Right lobe of liver (tissue), 6 donors: ENCODE measurements around the gene LDLR. TPM values are rescaled to one million over a fixed set of nuclear protein-coding genes. Genes with fewer than 3 reads are reported as not detected.

Source experiments
- ATAC-seq, 4 donors: fragments of 200-7000 bp; cut with Tn5 transposase; one replicate each; pipeline ENCODE4 v1.9.1; 2020; ENCODE audit warnings: mild to moderate bottlenecking in 4 of 4, moderate library complexity in 4 of 4
- DNase-seq, 3 donors: peaks; one replicate each; pipeline ENCODE4 v3.0.0-alpha.2; 2020
- H3K27ac ChIP-seq, 3 donors: fragments of 200-600 bp; one replicate each; pipeline ENCODE4 v1.8.0; 2022
- H3K27me3 ChIP-seq, 2 donors: fragments of 200-600 bp; one replicate each; pipeline ENCODE4 v1.8.0; 2022
- H3K36me3 ChIP-seq, 4 donors: fragments of 200-600 bp; sonication (generic) in 1 of 4; one replicate each; pipeline versions ENCODE4 v1.5.1 to v1.8.0; 2017 to 2022; ENCODE audit warnings: control low read depth in 1 of 4
- H3K4me1 ChIP-seq, 4 donors: fragments of 200-600 bp; sonication (generic) in 1 of 4; one replicate each; pipeline versions ENCODE4 v1.5.1 to v1.8.0; 2017 to 2022; ENCODE audit warnings: control low read depth in 1 of 4
- H3K4me3 ChIP-seq, 3 donors: fragments of 200-600 bp; one replicate each; pipeline ENCODE4 v1.8.0; 2022
- H3K9me3 ChIP-seq, 4 donors: fragments of 200-600 bp; sonication (generic) in 1 of 4; one replicate each; pipeline versions ENCODE4 v1.5.1 to v1.8.0; 2017 to 2022; ENCODE audit warnings: control low read depth in 1 of 4
- POLR2A ChIP-seq: fragments of 450-650 bp; IDR thresholded peaks from one replicate; pipeline ENCODE4 v1.6.1; 2017; ENCODE audit warnings: antibody characterized with exemption, mild to moderate bottlenecking
- WGBS: methylation state at CpG from one replicate; pipeline ENCODE4 v1.1.6; 2018; ENCODE audit warnings: low coverage, low lambda C conversion rate; ENCODE audit not compliant: insufficient coverage; ENCODE audit errors: missing lambda C conversion rate; 5-methylcytosine and 5-hydroxymethylcytosine counted together
- intact Hi-C, 2 donors: fragments of 100-400 bp; cut with DNase I; formaldehyde crosslinking; loops; one replicate each; pipeline versions ENCODE4 v1.11.2 to v1.14.1; 2022
- total RNA-seq, 6 experiments: library from RNA; depleted of rRNA in 2 of 6; stranded (reverse); fragments of >200 nt in 2 of 6; fragmentation: NEBNext Ultra II Directional in 3 of 6; extraction: Animal tissue kit (Norgen Biotek cat#: 25700) in 3 of 6; gene quantifications; one replicate each; pipeline versions ENCODE4 v1.1.0 to v1.2.4, GENCODE V29; 2016 to 2023
- TF ChIP-seq, protein P1 (sequence below), 4 donors: fragments of 200-600 bp in 3 of 4; fragments of 450-650 bp in 1 of 4; IDR thresholded peaks; one replicate each; pipeline versions ENCODE4 v1.5.1 to v1.8.0; 2016 to 2022; ENCODE audit warnings: antibody characterized with exemption in 4 of 4, mild to moderate bottlenecking in 2 of 4
- donor health status: DM: no; HTN: yes; CAD: no.
- donor health status: DM: no; HTN: no; CAD: no.
- donor health status: DM: no; HTN: no; CAD: no.
- donor health status: DM: no; HTN: yes; CAD: no.
- donor health status: DM: no; HTN: yes; CAD: no.

LDLR gene
- total RNA-seq, 6 experiments from 2014 or later: 8.6 to 117 (median 26.8) TPM

DNA sequence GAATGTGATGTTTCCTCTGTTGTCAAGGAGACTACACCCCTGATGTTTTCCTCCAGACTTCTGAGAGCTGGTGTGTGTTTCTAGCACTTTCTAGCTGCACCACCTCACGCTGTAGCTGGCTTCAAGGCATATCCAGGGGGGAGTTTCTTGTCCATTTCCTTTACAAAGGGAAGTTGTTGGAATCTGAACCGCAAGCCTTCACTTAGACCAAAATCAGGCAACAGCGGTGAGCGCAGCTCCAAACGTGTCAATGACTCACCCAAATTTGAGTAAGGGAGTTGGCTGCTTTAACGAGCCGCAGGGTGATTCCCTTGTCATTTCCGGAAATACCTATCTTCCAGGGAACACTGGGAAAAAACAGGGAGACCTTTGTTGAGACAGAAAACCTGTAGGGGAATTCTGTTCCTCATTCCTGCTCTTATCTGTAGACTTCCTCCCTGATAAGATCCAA lies 2.5 kb downstream of the LDLR start:
- no peaks in the 10 kb centered on the region for H3K9me3 ChIP-seq
- peaks cover 0 to 73% (median 19%) of the 10 kb centered on the region in 4 donors for H3K4me1 ChIP-seq
- no peaks in the 10 kb centered on the region for H3K27me3 ChIP-seq
- peak overlapping the region; percentile 85 to 97 (median 90) for H3K4me3 ChIP-seq
- WGBS: under 1% methylated on average over 8 of the region's 8 CpGs
- peak; percentile 73 for TF ChIP-seq POLR2A
- TF ChIP-seq, protein P1, sequence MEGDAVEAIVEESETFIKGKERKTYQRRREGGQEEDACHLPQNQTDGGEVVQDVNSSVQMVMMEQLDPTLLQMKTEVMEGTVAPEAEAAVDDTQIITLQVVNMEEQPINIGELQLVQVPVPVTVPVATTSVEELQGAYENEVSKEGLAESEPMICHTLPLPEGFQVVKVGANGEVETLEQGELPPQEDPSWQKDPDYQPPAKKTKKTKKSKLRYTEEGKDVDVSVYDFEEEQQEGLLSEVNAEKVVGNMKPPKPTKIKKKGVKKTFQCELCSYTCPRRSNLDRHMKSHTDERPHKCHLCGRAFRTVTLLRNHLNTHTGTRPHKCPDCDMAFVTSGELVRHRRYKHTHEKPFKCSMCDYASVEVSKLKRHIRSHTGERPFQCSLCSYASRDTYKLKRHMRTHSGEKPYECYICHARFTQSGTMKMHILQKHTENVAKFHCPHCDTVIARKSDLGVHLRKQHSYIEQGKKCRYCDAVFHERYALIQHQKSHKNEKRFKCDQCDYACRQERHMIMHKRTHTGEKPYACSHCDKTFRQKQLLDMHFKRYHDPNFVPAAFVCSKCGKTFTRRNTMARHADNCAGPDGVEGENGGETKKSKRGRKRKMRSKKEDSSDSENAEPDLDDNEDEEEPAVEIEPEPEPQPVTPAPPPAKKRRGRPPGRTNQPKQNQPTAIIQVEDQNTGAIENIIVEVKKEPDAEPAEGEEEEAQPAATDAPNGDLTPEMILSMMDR (IDR thresholded peaks at IDR 0.05): no peak
- H3K27ac ChIP-seq: peak overlapping the region; percentile 97 to 99 (median 99)
- DNase-seq (peak in 1 of 3 donors; percentile 44), ATAC-seq (peak in 1 of 4 donors; percentile 1)
- H3K36me3 ChIP-seq: peaks cover 0 to 40% (median 7%) of the 10 kb centered on the region in 4 donors
- intact Hi-C loops: no loop called here

DNA sequence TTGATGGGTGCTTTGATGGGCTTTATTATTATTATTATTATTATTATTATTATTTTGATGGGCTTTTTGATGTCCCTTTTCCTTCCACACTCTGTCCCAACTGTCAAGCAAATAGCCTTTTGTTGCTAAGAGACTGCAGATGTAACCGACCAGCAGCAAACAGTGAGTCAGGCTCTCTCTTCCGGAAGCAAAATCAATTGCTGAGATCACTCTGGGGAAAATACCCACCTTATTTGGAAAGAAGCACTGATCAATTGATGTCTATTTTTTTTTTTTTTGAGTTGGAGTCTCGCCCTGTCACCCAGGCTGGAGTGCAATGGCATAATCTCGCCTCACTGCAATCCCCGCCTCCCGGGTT lies 2.9 kb downstream of the LDLR start:
- no peak for DNase-seq
- intact Hi-C loops: no loop called here
- Histone ChIP-seq H3K9me3 (no peaks in the 10 kb centered on the region), H3K36me3 (peaks cover 0 to 45% (median 7%) of the 10 kb centered on the region in 4 donors), H3K27me3 (no peaks in the 10 kb centered on the region), H3K4me1 (peaks cover 0 to 71% (median 19%) of the 10 kb centered on the region in 4 donors), H3K4me3 (peak overlapping the region; percentile 85 to 97 (median 90)), H3K27ac (peak overlapping the region; percentile 97 to 99 (median 99))
- TF ChIP-seq POLR2A: no peak
- TF ChIP-seq, protein P1 (IDR thresholded peaks at IDR 0.05): no peak
- WGBS: 28% methylated on average over 6 of the region's 6 CpGs
- ATAC-seq: peak in 3 of 4 donors; percentile 4 to 28 (median 7)

DNA sequence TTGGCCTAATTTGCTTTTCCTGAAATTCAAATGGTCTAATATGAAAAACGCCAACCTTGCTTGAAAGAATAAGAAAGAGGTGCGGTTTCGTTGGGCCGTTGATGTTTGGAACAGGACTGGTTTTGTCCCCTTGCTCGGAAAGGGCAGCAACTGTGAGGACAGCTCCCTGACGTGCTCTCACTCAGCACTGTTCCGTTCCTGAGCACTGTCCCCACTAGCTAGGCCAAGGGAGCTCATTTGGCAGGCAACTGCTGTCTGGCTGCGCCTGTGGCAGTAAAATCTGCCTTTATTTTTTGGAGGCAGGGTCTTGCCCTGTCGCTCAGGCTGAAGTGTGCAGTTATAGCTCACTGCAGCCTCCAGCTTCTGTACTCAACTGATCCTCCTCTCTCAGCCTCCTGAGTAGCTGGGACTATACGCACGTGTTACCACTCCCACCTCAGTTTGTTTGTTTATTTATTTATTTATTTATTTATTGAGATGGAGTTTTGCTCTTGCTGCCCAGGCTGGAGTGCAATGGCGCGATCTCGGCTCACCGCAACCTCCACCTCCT lies 4.5 kb downstream of the LDLR start:
- intact Hi-C loops: no loop called here
- no peak for ATAC-seq

DNA sequence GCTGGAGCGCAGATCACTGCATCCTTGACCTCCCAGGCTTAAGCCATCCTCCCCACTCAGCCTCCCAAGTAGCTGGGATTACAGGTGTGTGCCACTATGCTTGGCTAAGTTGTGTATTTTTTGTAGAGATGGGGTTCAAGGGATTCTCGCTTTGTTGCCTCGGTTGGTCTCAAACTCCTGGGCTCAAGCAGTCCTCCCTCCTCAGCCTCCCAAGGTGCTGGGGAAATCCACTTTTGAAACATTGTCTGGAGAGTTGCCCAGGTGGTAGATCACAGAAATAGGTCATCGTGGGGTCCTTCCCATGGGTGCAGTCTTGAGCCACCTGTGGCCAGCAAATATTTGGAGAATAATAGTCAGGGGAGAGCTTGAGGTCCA lies 5.2 kb downstream of the LDLR start:
- H3K9me3 ChIP-seq: no peaks in the 10 kb centered on the region
- DNase-seq: no peak
- no peak for TF ChIP-seq POLR2A
- TF ChIP-seq, protein P1 (IDR thresholded peaks at IDR 0.05): no peak
- H3K27me3 ChIP-seq: no peaks in the 10 kb centered on the region
- WGBS: 74% methylated on average over 4 of the region's 4 CpGs
- peaks cover 0 to 53% (median 11%) of the 10 kb centered on the region in 4 donors for H3K36me3 ChIP-seq
- intact Hi-C loops: no loop called here
- no peak overlapping the region for H3K4me3 ChIP-seq
- peaks cover 0 to 61% (median 15%) of the 10 kb centered on the region in 4 donors for H3K4me1 ChIP-seq
- H3K27ac ChIP-seq: peak overlapping the region; percentile 97 to 99 (median 99)
- no peak for ATAC-seq

More for the DNA sequence above, 4.5 kb downstream of the LDLR start:
- H3K4me3 ChIP-seq: peak overlapping the region in 1 of 3 donors; percentile 85
- 69% methylated on average over 12 of the region's 15 CpGs for whole genome bisulfite sequencing
- no peaks in the 10 kb centered on the region for H3K27me3 ChIP-seq
- H3K9me3 ChIP-seq: no peaks in the 10 kb centered on the region
- TF ChIP-seq POLR2A: no peak
- peaks cover 0 to 49% (median 10%) of the 10 kb centered on the region in 4 donors for H3K36me3 ChIP-seq
- H3K4me1 ChIP-seq: peaks cover 0 to 61% (median 15%) of the 10 kb centered on the region in 4 donors
- no peak for DNase-seq
- peak overlapping the region; percentile 97 to 99 (median 99) for H3K27ac ChIP-seq

DNA sequence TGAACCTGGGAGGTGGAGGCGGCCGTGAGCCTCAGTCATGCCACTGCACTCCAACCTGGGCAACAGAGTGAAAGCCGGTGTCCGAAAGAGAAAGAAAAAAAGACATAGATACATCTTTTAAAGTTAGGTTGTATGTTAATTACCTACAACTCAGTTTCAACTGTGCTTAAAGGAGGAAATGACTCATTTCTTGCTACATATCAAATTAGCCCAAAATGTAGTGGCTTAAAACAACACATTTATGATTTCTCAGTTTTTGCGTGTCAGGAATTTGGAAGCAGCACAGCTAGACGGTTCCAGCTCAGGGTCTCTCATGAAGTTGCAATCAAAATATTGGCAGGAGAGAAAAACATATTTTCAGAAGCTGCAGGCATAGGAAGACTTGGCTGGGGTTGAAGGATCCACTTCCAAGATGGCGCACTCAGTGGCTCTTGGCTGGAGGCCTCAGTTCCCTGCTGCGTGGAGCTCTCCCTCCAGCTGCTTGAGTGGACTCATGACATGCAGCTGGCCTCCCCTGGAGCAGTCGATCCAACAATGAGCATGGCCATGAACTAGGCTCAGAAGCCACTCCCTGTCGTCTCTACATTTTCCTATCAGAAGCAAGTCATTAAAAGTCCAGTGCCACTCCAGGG lies 7.1 kb downstream of the LDLR start:
- 62% methylated on average over 7 of the region's 10 CpGs for WGBS

More for the DNA sequence above, 7.1 kb downstream of the LDLR start:
- TF ChIP-seq, protein P1 (IDR thresholded peaks at IDR 0.05): no peak
- TF ChIP-seq POLR2A: no peak
- Histone ChIP-seq H3K4me3 (no peak overlapping the region), H3K27me3 (no peaks in the 10 kb centered on the region), H3K27ac (peak overlapping the region; percentile 22 to 99 (median 99)), H3K4me1 (peaks cover 0 to 59% (median 15%) of the 10 kb centered on the region in 4 donors), H3K9me3 (no peaks in the 10 kb centered on the region), H3K36me3 (peaks cover 0 to 67% (median 19%) of the 10 kb centered on the region in 4 donors)
- intact Hi-C loops: no loop called here
- ATAC-seq (peak in 3 of 4 donors; percentile 0 to 6 (median 4)), DNase-seq (no peak)
